GM12874 (cell line): ENCODE results near the gene RPS6KB2.

Experiments used
- TF ChIP-seq, protein P1 (sequence below): IDR thresholded peaks from 2 replicates; pipeline ENCODE4 v1.5.1; 2011; ENCODE audit warnings: low read depth, mild to moderate bottlenecking, control low read depth, low read length, moderate library complexity; ENCODE audit not compliant: insufficient read depth

Gene RPS6KB2

GRCh38 chr11:67463186-67463585 is 34.9 kb downstream of the RPS6KB2 start:
- TF ChIP-seq, protein P1, sequence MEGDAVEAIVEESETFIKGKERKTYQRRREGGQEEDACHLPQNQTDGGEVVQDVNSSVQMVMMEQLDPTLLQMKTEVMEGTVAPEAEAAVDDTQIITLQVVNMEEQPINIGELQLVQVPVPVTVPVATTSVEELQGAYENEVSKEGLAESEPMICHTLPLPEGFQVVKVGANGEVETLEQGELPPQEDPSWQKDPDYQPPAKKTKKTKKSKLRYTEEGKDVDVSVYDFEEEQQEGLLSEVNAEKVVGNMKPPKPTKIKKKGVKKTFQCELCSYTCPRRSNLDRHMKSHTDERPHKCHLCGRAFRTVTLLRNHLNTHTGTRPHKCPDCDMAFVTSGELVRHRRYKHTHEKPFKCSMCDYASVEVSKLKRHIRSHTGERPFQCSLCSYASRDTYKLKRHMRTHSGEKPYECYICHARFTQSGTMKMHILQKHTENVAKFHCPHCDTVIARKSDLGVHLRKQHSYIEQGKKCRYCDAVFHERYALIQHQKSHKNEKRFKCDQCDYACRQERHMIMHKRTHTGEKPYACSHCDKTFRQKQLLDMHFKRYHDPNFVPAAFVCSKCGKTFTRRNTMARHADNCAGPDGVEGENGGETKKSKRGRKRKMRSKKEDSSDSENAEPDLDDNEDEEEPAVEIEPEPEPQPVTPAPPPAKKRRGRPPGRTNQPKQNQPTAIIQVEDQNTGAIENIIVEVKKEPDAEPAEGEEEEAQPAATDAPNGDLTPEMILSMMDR, result no peak

- TF ChIP-seq, protein P1, result no peak
Observed at GRCh38 chr11:67463680-67464410, 35.6 kb downstream of the RPS6KB2 start.

DNA sequence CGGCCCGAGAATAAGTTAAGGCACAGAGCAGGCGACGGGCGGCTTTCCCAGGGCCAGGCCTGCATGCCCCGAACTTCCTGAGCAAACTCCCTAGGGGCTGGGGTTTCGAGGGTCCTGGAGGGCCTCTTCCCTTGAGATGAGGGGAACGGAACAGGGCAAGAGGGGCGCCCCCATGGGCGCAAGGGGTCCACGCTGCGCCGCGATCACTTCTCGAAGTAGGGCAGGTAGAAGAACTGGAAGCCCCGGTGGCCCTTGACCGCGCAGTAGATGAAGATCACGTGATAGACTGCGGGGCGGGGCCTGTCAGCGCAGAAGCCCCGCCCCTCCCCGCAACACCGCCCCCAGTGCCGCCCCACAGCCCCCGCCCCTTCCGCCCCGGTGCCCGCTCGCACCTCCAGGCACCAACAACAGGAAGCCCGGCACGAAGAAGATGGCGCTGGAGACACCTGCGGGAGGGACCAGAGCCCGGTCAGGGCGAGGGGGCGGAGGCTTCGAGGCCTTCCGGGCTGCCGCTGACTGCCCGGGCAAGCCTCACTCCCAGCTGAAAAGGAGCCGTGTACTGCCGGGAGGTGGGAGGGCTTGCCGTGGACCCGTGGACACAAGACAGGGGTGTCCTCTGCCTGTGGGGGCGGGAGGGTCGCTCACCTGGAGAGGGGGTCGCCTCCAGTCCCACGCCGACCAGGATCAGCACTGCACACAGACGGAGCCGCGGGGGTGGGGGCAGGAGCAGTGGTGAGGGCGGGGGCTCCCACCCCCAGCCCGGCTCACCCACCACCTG is 36.3 kb downstream of the RPS6KB2 start:
- TF ChIP-seq, protein P1, result no peak

DNA sequence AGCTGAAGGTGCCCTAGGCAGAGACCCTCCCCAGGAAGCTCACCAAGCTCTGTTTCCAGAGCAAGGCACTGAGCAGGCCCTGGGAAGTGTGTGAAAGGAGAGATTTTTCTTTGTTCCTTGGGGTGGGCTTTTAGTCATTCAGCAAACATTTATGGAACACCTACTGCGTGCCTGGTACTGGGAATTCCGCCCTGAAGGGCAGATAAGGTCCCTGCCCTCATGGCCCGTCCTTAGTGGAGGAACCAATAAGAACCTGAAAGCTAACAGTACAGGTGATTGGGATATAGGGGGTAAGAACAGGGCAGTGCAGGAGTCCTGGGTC is 36.9 kb downstream of the RPS6KB2 start:
- TF ChIP-seq, protein P1, result no peak

GRCh38 chr11:67466367-67466766 is 38.1 kb downstream of the RPS6KB2 start:
- TF ChIP-seq, protein P1, result no peak

DNA sequence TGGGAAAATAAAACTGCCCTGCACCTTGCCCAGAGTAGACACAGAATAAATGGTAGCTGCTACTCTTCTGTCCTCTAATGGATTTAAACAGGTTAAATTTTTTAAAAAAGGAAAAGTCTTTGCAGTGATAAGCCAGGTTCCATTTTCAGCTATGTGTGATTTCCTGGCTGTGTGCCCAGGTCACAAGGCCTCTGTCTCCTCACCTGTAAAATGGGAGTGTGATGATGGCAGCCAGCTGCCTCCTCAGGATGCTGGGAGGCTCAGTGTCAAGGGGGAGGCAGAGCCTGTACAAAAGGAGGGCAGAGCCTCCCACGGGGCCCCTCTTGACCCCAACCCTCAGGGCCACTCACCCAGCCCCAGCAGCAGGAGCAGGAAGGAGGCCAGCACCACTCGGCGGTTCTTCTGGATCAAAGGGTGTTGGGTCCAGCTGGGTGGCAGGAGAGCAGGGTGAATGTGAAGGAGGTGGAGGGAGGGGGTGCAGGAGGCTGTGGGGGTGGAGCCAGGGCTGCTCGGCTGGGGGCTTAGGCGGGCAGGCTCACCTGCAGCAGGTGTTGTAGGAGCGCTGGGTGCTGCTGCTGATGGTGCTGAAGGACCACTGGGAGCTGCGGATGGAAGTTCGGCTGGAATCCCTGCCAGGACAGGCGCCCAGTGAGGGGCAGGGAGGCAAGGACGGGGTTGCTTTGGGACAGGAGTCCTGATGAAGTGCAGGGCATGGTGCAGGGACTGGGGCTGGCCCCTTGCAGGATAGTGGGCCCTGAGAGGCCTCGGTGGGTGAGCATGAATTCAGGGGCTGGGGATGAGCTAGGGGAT is 38.9 kb downstream of the RPS6KB2 start:
- TF ChIP-seq, protein P1, result no peak

DNA sequence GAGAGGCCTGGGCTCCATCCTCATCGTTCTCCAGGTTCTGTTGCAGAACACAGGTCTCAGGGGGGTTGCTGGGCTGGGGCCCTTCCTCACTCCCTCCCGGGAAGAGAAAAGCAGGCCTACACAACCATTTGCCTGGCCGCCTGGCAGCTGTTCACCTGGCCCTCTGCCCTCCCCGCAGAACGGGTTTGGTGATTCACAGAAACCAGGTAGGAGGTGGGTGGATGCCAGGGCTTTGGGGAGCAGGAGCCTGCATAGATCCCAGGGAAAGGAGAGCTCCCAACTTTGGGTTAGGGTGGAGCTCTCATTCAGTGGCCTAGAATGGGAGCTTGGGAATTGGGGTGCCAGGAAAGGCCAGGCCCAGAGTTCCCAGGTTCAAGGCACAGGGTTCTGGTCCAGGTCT is 39.8 kb downstream of the RPS6KB2 start:
- TF ChIP-seq, protein P1, result no peak
